ENCODE results near the gene CNKSR3. TPM values are rescaled to one million over a fixed set of nuclear protein-coding genes. Genes with fewer than 3 reads are reported as not detected.
A peak's percentile ranks its signal among the peaks of the same experiment; 100 is the strongest.

CNKSR3 gene
- total and polyA plus RNA-seq, 2 experiments from 2014 or later, result 1.9 to 5.7 TPM

GRCh38 chr6:154518396-154518795, 7.9 kb upstream of the CNKSR3 start (continued):
- no peak for TF ChIP-seq ZNF462 (CRISPR knock-in tag; IDR thresholded peaks at IDR 0.05)

- H3K36me3 ChIP-seq (ENCODE audit: insufficient read depth), result no peaks in the 10 kb centered on the region
- peaks cover 2% of the 10 kb centered on the region for H3K27me3 Mint-ChIP-seq (ENCODE audit: insufficient read depth, low read depth, poor library complexity)
- peaks cover 46% of the 10 kb centered on the region for H3K4me1 Mint-ChIP-seq
- H2AFZ ChIP-seq, result no peak overlapping the region
- no peaks in the 10 kb centered on the region for H3K79me2 ChIP-seq (replicated peaks; ENCODE audit: insufficient read depth)
- H3K9me3 Mint-ChIP-seq, result no peaks in the 10 kb centered on the region
- no peak overlapping the region for H3K4me2 ChIP-seq
- H3K27ac ChIP-seq (ENCODE audit: low read depth), result no peak overlapping the region
- no peaks in the 10 kb centered on the region for H3F3A ChIP-seq (replicated peaks; ENCODE audit: low read depth)
- H3K36me3 Mint-ChIP-seq (ENCODE audit: low read depth), result no peaks in the 10 kb centered on the region
- no peak overlapping the region for H3K4me3 ChIP-seq
- peaks cover 55% of the 10 kb centered on the region for H3K27me3 ChIP-seq (ENCODE audit: insufficient read depth)
- no peaks in the 10 kb centered on the region for H3K9me2 ChIP-seq (ENCODE audit: insufficient read depth)
- peaks cover 42% of the 10 kb centered on the region for H3K4me1 ChIP-seq (ENCODE audit: insufficient read depth)
- no peaks in the 10 kb centered on the region for H4K20me1 ChIP-seq (replicated peaks; ENCODE audit: insufficient read depth)
- no peak overlapping the region for H3K4me3 Mint-ChIP-seq
- H3K27ac Mint-ChIP-seq, result no peak overlapping the region
- ATAC-seq (peak; percentile 28; the same call in 1 of the 3 replicates), DNase-seq (ENCODE audit: low spot score) (no peak)
- no peak for TF ChIP-seq ZNF331 (CRISPR knock-in tag; IDR thresholded peaks at IDR 0.05; ENCODE audit: low read depth)
- no peak for TF ChIP-seq JUNB (IDR thresholded peaks at IDR 0.05; ENCODE audit: unreplicated experiment)
- TF ChIP-seq ZNF462 (CRISPR knock-in tag; IDR thresholded peaks at IDR 0.05), result no peak
- TF ChIP-seq ETS1 (IDR thresholded peaks at IDR 0.05), result no peak
- TF ChIP-seq STAT1 (IDR thresholded peaks at IDR 0.05; ENCODE audit: unreplicated experiment), result no peak
- no peak for TF ChIP-seq CTCF (conservative IDR thresholded peaks at IDR 0.05; ENCODE audit: low read depth in 2 of 2)
- no peak for TF ChIP-seq EZH2phosphoT487 (IDR thresholded peaks at IDR 0.05; ENCODE audit: unreplicated experiment)
Measured at GRCh38 chr6:154516276-154516675, 5.8 kb upstream of the CNKSR3 start.

Data from GM23338 (cell line).